Fibroblast of lung (primary cell): ENCODE data around the gene LRP8. TPM values are rescaled to one million over a fixed set of nuclear protein-coding genes. Genes with fewer than 3 reads are reported as not detected.

ENCODE experiments used
- DNase-seq, 2 donors: peaks; one replicate each; pipeline versions ENCODE4 v3.0.0 to v3.0.0-alpha.2; 2010; ENCODE audit warnings: low read depth in 2 of 2
- H2AFZ ChIP-seq: 2 replicates; pipeline ENCODE4 v1.5.1; 2012; ENCODE audit warnings: low read length, control low read depth, inconsistent platforms
- H3K27ac ChIP-seq: 2 replicates; pipeline ENCODE4 v1.5.1; 2011; ENCODE audit warnings: low read length, control low read depth; ENCODE audit not compliant: insufficient read depth
- H3K27me3 ChIP-seq: 2 replicates; pipeline ENCODE4 v1.5.1; 2011; ENCODE audit warnings: mild to moderate bottlenecking, low read length; ENCODE audit not compliant: control insufficient read depth, insufficient read depth
- H3K36me3 ChIP-seq: 2 replicates; pipeline ENCODE4 v1.5.1; 2011; ENCODE audit warnings: low read length; ENCODE audit not compliant: control insufficient read depth, insufficient read depth
- H3K4me1 ChIP-seq: 2 replicates; pipeline ENCODE4 v1.5.1; 2011; ENCODE audit warnings: low read length; ENCODE audit not compliant: control insufficient read depth, insufficient read depth; ENCODE audit errors: extremely low read depth
- H3K4me2 ChIP-seq: 2 replicates; pipeline ENCODE4 v1.5.1; 2011; ENCODE audit warnings: low read length, control low read depth; ENCODE audit not compliant: insufficient read depth; ENCODE audit errors: extremely low read depth
- H3K4me3 ChIP-seq, 4 experiments: fragments of 200-600 bp in 1 of 4; sonication (generic) in 1 of 4; replicated peaks in 1 of 4; 2 replicates each; pipeline ENCODE4 v1.5.1; 2011 to 2016; ENCODE audit warnings: low read length in 4 of 4, low read depth in 3 of 4, mild to moderate bottlenecking in 3 of 4, control low read depth in 2 of 4, inconsistent platforms in 1 of 4, mixed read lengths in 1 of 4; ENCODE audit not compliant: insufficient read depth in 1 of 4; ENCODE audit errors: control extremely low read depth in 1 of 4
- H3K79me2 ChIP-seq: 2 replicates; pipeline ENCODE4 v1.5.1; 2012; ENCODE audit warnings: mild to moderate bottlenecking, low read length, inconsistent platforms; ENCODE audit not compliant: control insufficient read depth, insufficient read depth
- H3K9ac ChIP-seq: 2 replicates; pipeline ENCODE4 v1.5.1; 2011; ENCODE audit warnings: mild to moderate bottlenecking, low read length, control low read depth; ENCODE audit not compliant: insufficient read depth
- H3K9me3 ChIP-seq: 2 replicates; pipeline ENCODE4 v1.5.1; 2012; ENCODE audit warnings: low read depth, low read length; ENCODE audit not compliant: control insufficient read depth, insufficient read depth
- H4K20me1 ChIP-seq: 2 replicates; pipeline ENCODE4 v1.5.1; 2011; ENCODE audit warnings: low read length; ENCODE audit not compliant: control insufficient read depth, insufficient read depth; ENCODE audit errors: extremely low read depth
- CTCF ChIP-seq, 2 donors: IDR thresholded peaks in 1 of 2; conservative IDR thresholded peaks in 1 of 2; 1 replicate in 1 of 2; 2 replicates in 1 of 2; pipeline ENCODE4 v1.5.1; 2011 to 2012; ENCODE audit warnings: low read length in 2 of 2, control low read depth in 1 of 2, inconsistent platforms in 1 of 2, low read depth in 1 of 2, mild to moderate bottlenecking in 1 of 2
- EZH2 ChIP-seq: IDR thresholded peaks from 2 replicates; pipeline ENCODE4 v1.5.1; 2012; ENCODE audit warnings: low read length, control low read depth, mild to moderate bottlenecking; ENCODE audit errors: missing control alignments
- polyA plus RNA-seq, 2 donors: library from polyadenylated mRNA; depleted of rRNA in 1 of 2; stranded (reverse) in 1 of 2; unstranded in 1 of 2; fragments of >200 nt; gene quantifications; 2 replicates each; pipeline ENCODE4 v1.2.1, GENCODE V29; 2011 to 2012; ENCODE audit warnings: missing spikeins in 1 of 2
- total RNA-seq: library from RNA; depleted of rRNA; stranded (reverse); fragments of >200 nt; gene quantifications from 2 replicates; pipeline ENCODE4 v1.2.1, GENCODE V29; 2014

LRP8 gene
- total and polyA plus RNA-seq, 2 donors (not counting 1 experiment from before 2014, with no cell fraction given): 8.4 to 10.3 TPM

GRCh38 chr1:53365437-53366063 is 37.7 kb upstream of the LRP8 start:
- Histone ChIP-seq H3K27ac (no peak overlapping the region), H2AFZ (no peak overlapping the region), H3K4me1 (no peaks in the 10 kb centered on the region), H4K20me1 (no peaks in the 10 kb centered on the region), H3K4me3 (no peak overlapping the region), H3K79me2 (no peaks in the 10 kb centered on the region), H3K4me2 (no peak overlapping the region), H3K27me3 (peaks cover 6% of the 10 kb centered on the region), H3K9ac (no peak overlapping the region), H3K9me3 (no peaks in the 10 kb centered on the region), H3K36me3 (no peaks in the 10 kb centered on the region)
- TF ChIP-seq CTCF (conservative IDR thresholded peaks at IDR 0.05 in 1 of 2, IDR thresholded peaks at IDR 0.05 in 1 of 2; ENCODE audit: low read depth in 1 of 2, low read length in 2 of 2): no peak
- no peak for TF ChIP-seq EZH2
- DNase-seq: no peak

GRCh38 chr1:53362851-53363642 is 35.2 kb upstream of the LRP8 start:
- TF ChIP-seq CTCF (conservative IDR thresholded peaks at IDR 0.05 in 1 of 2, IDR thresholded peaks at IDR 0.05 in 1 of 2; ENCODE audit: low read depth in 1 of 2, low read length in 2 of 2): no peak
- no peak for TF ChIP-seq EZH2
- Histone ChIP-seq H3K9ac (no peak overlapping the region), H3K4me3 (no peak overlapping the region), H3K9me3 (no peaks in the 10 kb centered on the region), H3K27me3 (peaks cover 8% of the 10 kb centered on the region), H3K36me3 (no peaks in the 10 kb centered on the region), H3K4me2 (no peak overlapping the region), H3K4me1 (no peaks in the 10 kb centered on the region), H4K20me1 (no peaks in the 10 kb centered on the region), H3K79me2 (no peaks in the 10 kb centered on the region), H3K27ac (no peak overlapping the region), H2AFZ (no peak overlapping the region)
- no peak for DNase-seq

DNA sequence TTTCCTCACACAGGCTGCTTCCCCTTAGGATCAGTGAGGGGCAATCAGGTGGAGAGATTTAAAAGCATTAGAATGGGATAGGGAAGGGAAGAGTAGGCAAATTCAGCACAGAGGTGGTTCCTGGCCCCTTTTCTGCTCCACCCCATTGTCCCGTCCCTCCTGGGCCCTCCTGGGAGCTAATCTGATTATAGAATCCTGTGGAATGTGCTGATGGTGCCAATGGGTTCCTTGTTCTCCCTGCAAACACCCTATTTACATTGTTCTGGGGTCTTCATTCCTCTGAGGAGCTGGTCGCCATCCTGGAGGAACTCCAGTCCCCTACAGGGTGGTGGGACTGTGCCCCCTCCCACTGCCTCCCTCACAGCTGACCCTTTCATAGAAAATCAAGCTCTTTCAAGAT is 34.4 kb upstream of the LRP8 start:
- no peaks in the 10 kb centered on the region for H3K4me1 ChIP-seq
- H3K4me2 ChIP-seq: no peak overlapping the region
- H3K27ac ChIP-seq: no peak overlapping the region
- no peaks in the 10 kb centered on the region for H3K79me2 ChIP-seq
- peaks cover 3% of the 10 kb centered on the region for H3K27me3 ChIP-seq
- H3K4me3 ChIP-seq: no peak overlapping the region
- H3K9me3 ChIP-seq: no peaks in the 10 kb centered on the region
- TF ChIP-seq EZH2: no peak
- no peak for TF ChIP-seq CTCF (conservative IDR thresholded peaks at IDR 0.05 in 1 of 2, IDR thresholded peaks at IDR 0.05 in 1 of 2; ENCODE audit: low read depth in 1 of 2, low read length in 2 of 2)
- H2AFZ ChIP-seq: no peak overlapping the region
- no peaks in the 10 kb centered on the region for H4K20me1 ChIP-seq
- no peak for DNase-seq
- H3K9ac ChIP-seq: no peak overlapping the region
- H3K36me3 ChIP-seq: no peaks in the 10 kb centered on the region
